ENCODE data around the gene UGGT1.

- TF ChIP-seq POLR2A (IDR thresholded peaks at IDR 0.05) (no peak), CTCF (IDR thresholded peaks at IDR 0.05) (no peak), EP300 (IDR thresholded peaks at IDR 0.05) (no peak)
Observed at GRCh38 chr2:128092656-128093055, 1.7 kb downstream of the UGGT1 start.
